ENCODE data around the gene ZNF343.
A peak's percentile ranks its signal among the peaks of the same experiment; 100 is the strongest.
"Not testable (repeated sequence)": the region's sequence is repeated elsewhere in the genome, so short reads cannot be mapped to it uniquely, and the experiment has no call there.

The ZNF343 gene

GRCh38 chr20:2520617-2521016 lies 11.9 kb upstream of the ZNF343 start:
- no peak for DNase-seq

- DNase-seq = no peak
These were observed 10.5 kb upstream of the ZNF343 start for GRCh38 chr20:2519115-2519809.

GRCh38 chr20:2518558-2518957 lies 9.8 kb upstream of the ZNF343 start:
- DNase-seq = no peak

DNA sequence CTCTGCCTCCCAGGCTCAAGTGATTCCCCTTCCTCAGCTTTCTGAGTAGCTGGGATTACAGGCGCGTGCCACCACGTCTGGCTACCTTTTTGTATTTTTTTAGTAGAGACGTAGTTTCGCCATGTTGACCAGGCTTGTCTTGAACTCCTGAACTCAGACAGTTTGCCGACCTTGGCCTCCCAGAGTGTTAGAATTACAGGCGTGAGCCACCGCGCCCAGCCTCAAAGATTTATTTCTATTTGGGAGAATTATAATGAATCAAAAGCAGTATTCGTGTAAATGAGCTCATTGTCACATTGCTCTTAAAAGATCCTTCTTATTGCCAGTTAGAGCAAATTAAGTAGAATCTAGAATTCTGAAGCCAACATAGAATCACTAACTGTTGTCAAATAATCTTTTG lies 9.4 kb upstream of the ZNF343 start:
- no peak for DNase-seq

- DNase-seq = no peak
These were observed 7.7 kb upstream of the ZNF343 start for GRCh38 chr20:2516399-2516798.

- DNase-seq = no peak
These were observed 6.5 kb upstream of the ZNF343 start for GRCh38 chr20:2515203-2515602.

- no peak for DNase-seq
These were observed 1.1 kb upstream of the ZNF343 start for GRCh38 chr20:2509794-2510193.

DNA sequence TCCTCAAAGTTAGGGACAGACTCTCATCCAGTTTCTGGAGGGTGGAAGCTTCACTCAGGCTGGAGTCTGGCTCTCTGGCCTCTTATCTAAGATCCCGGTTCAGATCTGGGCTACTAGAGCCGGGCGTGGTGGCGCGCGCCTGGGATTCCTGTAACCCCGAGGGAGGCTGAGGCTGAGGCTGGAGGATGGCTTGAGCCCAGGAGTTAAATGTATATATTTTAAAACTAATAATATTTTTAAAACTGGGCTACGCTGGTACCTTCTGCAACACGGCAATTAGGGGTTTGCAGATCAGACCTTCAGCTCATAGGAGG lies 710 bp upstream of the ZNF343 start:
- DNase-seq = peak; percentile 23

- DNase-seq = peak; percentile 43
These were observed 662 bp downstream of the ZNF343 start for GRCh38 chr20:2507875-2508630.

GRCh38 chr20:2507464-2507863 lies 1.3 kb downstream of the ZNF343 start:
- no peak for DNase-seq

DNA sequence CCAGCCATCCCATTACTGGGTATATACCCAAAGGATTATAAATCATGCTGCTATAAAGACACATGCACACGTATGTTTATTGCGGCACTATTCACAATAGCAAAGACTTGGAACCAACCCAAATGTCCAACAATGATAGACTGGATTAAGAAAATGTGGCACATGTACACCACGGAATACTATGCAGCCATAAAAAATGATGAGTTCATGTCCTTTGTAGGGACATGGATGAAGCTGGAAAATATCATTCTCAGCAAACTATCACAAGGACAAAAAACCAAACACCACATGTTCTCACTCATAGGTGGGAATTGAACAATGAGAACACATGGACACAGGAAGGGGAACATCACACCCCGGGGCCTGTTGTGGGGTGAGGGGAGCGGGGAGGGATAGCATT lies 2.3 kb downstream of the ZNF343 start:
- not testable (repeated sequence) for DNase-seq

- not testable (repeated sequence) for DNase-seq
These were observed 3.9 kb downstream of the ZNF343 start for GRCh38 chr20:2504803-2505202.

DNA sequence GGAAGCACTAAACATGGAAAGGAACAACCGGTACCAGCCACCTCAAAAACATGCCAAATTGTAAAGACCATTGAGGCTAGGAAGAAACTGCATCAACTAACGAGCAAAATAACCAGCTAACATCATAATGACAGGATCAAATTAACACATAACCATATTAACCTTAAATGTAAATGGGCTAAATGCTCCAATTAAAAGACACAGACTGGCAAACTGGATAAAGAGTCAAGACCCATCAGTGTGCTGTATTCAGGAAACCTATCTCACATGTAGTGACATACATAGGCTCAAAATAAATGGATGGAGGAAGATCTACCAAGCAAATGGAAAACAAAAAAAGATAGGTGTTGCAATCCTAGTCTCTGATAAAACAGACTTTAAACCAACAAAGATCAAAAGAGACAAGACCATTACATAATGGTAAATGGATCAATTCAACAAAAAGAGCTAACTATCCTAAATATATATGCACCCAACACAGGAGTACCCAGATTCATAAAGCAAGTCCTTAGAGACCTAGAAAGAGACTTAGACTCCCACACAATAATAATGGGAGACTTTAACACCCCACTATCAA lies 5.8 kb downstream of the ZNF343 start:
- DNase-seq = not testable (repeated sequence)

GRCh38 chr20:2485661-2486060 lies 23.1 kb downstream of the ZNF343 start:
- peak; percentile 68 for DNase-seq

DNA sequence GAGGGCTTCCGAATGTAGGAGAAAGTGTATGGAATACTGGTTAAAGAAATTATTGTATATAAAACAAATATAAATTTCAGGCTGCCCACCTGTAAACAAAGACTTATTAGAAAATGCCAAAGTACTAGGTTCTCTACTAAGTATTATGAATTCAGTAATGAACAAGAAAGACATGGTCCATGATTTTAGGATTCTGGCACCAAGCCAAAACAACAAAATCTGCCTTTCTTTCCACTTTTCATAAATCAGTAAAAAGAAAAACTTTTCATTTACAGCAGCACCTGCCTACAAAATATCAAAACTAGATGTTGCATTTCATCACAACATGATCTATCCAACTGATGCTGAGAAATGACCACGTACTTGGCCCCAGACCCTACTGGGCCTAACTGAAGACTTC lies 23.6 kb downstream of the ZNF343 start:
- no peak for DNase-seq

DNA sequence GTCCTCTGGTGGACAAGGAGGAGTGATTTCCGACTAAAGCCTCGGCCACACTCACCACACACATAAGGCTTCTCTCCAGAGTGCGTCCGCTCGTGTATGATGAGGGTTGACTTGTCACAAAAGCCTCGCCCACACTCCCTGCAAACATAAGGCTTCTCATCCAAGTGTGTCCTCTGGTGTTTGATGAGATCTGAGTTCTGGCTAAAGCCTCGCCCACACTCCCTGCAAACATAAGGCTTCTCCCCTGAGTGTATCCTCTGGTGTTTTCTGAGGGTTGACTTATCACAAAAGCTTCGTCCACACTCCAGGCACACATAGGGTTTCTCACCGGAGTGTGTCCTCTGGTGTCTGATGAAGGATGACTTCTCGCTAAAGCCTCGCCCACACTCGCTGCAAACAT lies 25.2 kb downstream of the ZNF343 start:
- DNase-seq = no peak

DNA sequence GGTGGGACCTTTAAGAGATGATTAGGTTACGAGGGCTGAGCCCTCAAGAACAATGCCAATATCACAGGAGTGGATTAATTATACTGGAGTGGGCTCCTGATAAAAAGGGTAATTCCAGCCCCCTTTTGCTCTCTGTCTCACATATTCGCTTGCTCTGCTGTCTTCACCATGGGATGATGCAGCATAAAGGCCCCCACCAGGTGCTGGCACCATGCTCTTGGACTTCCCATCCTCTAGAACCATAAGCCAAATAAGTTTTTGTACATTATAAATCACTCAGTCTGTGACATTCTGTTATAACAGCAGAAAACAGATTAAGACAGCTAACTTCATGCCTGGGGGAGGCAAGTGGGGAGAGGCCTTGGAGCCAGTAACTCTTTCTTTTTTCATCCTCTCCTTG lies 28.3 kb downstream of the ZNF343 start:
- no peak for DNase-seq

DNA sequence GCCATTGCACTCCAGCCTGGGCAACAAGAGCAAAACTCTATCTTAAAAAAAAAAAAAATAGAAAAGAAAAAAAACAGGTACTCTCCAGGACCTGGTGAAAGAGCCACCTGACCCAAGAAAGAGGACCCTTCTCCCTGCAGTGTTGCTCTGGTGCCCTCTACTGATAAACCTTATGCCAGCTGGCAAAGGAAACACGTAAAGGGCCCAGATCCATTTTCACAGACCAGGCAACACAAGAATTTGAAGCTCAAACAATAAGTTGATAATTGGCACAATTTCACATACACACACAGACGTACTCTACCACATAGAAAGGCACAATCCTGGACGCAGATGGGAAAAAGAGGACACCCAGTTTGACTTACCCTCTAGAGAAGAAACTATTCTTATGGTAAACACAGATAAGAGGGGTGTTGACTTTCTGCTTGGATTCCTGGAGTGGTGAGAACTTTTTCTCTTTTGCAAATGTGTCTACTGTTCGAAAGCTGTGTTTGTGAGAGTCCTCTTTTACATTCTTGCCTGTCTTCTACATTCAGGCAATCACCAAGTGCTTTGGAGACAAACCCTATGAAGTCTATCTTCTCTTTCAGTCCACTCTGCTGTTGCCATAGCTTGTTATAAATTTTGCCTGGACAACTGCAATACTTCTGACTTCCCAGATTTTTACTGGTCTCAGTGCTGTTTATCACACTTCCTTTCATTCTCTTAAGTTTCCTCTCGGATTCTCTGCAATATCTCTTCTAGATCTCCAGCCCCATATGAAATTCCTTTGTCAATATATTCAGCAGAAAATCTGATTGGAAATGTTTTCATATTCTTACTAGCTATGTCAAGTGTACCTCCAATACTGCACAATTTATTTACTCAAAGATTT lies 31.7 kb downstream of the ZNF343 start:
- no peak for DNase-seq

- no peak for DNase-seq
These were observed 32.6 kb downstream of the ZNF343 start for GRCh38 chr20:2475850-2476741.

DNA sequence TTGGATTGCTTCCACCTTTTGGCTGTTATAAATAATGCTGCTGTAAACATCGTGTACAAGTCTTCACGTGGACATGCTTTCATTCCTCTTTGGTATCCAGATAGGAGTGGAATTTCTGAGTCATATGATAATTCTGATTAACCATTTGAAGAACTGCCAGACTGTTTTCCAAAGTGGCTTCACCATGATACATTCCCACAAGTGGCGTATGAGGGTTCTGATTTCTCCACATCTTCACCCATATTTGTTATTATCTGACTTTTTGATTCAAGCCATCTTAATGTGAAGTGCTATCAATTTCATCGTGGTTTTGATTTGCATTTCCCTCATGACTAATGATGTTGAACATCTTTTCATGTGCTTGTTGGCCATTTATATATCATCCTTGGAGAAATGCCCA lies 35.2 kb downstream of the ZNF343 start:
- no peak for DNase-seq

DNA sequence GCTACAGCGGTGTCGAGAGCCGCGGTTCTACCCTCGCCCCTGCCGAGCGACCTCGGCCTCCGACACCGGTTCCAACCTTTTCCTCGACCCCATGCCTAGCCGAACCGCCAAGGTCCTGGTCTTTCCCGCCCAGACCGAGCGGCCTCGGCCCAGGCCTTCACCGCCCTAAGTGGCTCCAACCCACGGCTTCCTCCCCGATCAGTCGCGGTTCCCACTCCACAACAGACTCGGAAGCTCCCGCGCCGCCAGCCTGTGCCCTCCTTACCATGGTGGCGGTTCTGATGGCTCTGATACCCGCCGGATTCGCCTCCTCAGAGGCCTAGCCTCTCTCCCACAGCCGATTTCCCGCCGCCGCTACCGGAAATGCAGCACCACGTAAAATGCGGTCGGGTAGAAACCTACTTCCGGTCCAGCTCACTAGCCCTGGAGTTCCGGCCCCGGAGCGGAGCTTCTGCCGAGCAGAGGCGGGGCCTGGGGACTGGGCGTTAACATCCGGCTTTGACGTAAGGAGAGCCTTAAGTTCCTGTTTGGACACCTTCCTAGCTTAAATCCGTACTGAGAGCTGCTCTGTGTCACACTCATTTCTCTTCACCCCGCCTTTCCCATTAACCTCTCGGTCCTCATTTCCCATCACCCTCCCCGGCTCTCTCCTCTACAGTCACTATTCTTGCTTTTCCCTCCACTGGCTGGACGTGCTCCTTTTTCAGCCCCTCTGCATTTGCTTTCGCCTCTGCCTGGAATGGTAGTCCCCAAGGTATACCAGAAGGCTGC lies 38.1 kb downstream of the ZNF343 start, which contains the start of gene SNRPB:
Gene SNRPB (minus strand): TSS at position 367 of the 771 bp plus-strand sequence. CDS start 99 bp downstream, at position 268.
- DNase-seq = peak; percentile 98

Data from right hindlimb (tissue), 1 donor.